AG04450 (cell line): Measurements from ENCODE around the gene SNAPC4. TPM values are rescaled to one million over a fixed set of nuclear protein-coding genes. Genes with fewer than 3 reads are reported as not detected.

Experiments used
- CTCF ChIA-PET: fragments of 300-600, 350-600 bp; formaldehyde crosslinking; extraction: SDS; loops from one replicate; lab custom pipeline; 2022; ENCODE audit warnings: antibody characterized with exemption, inconsistent platforms; lab: Charles Lee
- POLR2A ChIA-PET: fragments of 350-600 bp; formaldehyde crosslinking; extraction: SDS; loops from one replicate; lab custom pipeline; 2021; ENCODE audit warnings: antibody characterized with exemption, inconsistent platforms; lab: Yijun Ruan, JAX
- DNase-seq: peaks from one replicate; pipeline ENCODE4 v3.0.0-alpha.2; 2011; ENCODE audit warnings: low read depth, low spot score
- H3K27ac ChIP-seq: one replicate; pipeline ENCODE4 v1.5.1; 2012; ENCODE audit warnings: low read depth, low read length, control low read depth
- H3K27me3 ChIP-seq: one replicate; pipeline ENCODE4 v1.6.0; 2012; ENCODE audit warnings: low read length; ENCODE audit not compliant: control insufficient read depth, insufficient read depth
- H3K4me3 ChIP-seq: 2 replicates; pipeline ENCODE4 v1.5.1; 2011; ENCODE audit warnings: mild to moderate bottlenecking, low read depth, low read length, control low read depth
- H3K9me3 ChIP-seq: 2 replicates; pipeline ENCODE4 v1.5.1; 2012; ENCODE audit warnings: low read length; ENCODE audit not compliant: control insufficient read depth, insufficient read depth
- polyA plus RNA-seq: library from polyadenylated mRNA; depleted of rRNA; stranded (reverse); fragments of >200 nt; gene quantifications from 2 replicates; pipeline ENCODE4 v1.2.3, GENCODE V29; 2011
- TF ChIP-seq, protein P1 (sequence below): IDR thresholded peaks from 2 replicates; pipeline ENCODE4 v1.5.1; 2011; ENCODE audit warnings: low read depth, low read length, control low read depth, inconsistent platforms

Gene SNAPC4
- polyA plus RNA-seq, 1 experiment = 2.2 TPM

DNA sequence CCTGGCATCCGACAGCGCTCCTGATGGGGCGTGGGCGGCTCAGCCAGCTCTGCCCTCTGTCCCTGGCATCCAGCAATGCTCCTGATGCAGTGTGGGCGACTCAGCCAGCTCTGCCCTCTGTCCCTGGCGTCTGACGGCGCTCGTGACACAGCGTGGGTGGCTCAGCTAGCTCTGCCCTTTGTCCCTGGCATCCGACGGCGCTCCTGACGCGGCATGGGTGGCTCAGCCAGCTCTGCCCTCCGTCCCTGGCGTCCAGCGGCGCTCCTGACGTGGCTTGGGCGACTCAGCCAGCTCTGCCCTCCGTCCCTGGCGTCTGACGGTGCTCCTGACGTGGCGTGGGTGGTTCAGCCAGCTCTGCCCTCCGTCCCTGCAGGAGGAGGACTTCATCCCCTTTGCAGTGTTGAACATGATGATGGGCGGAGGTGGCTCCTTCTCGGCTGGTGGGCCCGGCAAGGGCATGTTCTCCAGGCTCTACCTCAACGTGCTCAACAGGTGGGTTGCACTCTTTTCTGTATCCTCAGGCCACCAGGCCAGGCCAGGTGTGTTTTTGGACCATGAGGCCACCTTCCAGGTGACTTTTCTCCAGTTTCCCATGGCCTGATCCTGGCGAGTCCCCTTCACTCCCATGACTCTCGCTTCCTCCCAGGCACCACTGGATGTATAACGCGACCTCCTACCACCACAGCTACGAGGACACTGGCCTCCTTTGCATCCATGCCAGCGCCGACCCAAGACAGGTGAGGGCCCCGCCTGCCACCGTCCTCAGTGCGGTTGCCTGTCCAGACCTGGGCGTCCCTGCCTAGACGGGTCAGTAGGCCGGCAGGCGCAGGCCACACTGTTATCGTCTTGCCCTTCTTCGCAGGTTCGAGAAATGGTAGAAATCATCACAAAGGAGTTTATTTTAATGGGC is 18.5 kb upstream of the SNAPC4 start:
- no peak overlapping the region for H3K27ac ChIP-seq
- ChIA-PET POLR2A (interaction anchor here (1.0 kb wide), 1 partner anchor 8 kb away, joined by 7 read pairs; no protein-coding TSS in a partner anchor), CTCF (no interaction called here)
- DNase-seq = no peak
- TF ChIP-seq, protein P1, sequence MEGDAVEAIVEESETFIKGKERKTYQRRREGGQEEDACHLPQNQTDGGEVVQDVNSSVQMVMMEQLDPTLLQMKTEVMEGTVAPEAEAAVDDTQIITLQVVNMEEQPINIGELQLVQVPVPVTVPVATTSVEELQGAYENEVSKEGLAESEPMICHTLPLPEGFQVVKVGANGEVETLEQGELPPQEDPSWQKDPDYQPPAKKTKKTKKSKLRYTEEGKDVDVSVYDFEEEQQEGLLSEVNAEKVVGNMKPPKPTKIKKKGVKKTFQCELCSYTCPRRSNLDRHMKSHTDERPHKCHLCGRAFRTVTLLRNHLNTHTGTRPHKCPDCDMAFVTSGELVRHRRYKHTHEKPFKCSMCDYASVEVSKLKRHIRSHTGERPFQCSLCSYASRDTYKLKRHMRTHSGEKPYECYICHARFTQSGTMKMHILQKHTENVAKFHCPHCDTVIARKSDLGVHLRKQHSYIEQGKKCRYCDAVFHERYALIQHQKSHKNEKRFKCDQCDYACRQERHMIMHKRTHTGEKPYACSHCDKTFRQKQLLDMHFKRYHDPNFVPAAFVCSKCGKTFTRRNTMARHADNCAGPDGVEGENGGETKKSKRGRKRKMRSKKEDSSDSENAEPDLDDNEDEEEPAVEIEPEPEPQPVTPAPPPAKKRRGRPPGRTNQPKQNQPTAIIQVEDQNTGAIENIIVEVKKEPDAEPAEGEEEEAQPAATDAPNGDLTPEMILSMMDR = no peak
- no peak overlapping the region for H3K4me3 ChIP-seq
- no peaks in the 10 kb centered on the region; the same call in 1 of the 2 replicates for H3K9me3 ChIP-seq
- no peaks in the 10 kb centered on the region for H3K27me3 ChIP-seq

DNA sequence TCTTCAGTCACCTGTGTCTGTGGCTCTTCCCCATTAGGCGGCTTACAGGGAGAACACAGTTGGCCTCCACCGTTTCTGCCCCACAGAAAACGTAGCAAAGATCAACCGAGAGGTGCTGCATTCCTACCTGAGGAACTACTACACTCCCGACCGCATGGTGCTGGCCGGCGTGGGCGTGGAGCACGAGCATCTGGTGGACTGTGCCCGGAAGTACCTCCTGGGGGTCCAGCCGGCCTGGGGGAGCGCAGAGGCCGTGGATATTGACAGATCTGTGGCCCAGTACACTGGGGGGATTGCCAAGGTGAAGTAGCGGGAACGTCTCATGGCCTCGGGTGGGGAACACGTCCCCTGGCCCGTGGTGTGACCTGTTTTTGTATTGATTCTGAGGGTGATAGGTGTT is 16.9 kb upstream of the SNAPC4 start:
- Histone ChIP-seq H3K9me3 (no peaks in the 10 kb centered on the region; the same call in 1 of the 2 replicates), H3K27ac (no peak overlapping the region), H3K27me3 (no peaks in the 10 kb centered on the region), H3K4me3 (no peak overlapping the region)
- DNase-seq = no peak
- TF ChIP-seq, protein P1 = no peak
- ChIA-PET CTCF (no interaction called here), POLR2A (no interaction called here)

DNA sequence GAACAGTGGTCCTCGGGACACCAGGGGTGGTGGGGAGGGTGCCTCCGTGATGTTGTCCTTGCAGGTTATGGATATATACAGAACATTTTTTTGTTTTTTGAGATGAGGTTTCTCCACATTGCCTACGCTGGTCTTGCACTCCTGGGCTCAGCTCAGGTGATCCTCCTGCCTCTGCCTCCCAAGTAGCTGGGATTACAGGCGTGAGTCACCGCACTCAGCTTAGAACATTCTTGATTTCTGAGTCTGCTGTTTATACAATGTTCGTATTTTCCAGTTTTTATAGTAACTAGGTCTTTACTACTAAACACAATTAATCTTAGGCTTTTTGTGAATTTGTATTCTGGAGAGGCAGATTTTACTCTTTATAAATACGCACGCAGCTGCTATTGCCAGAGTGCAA is 16.5 kb upstream of the SNAPC4 start:
- ChIA-PET POLR2A (no interaction called here), CTCF (no interaction called here)
- no peak for DNase-seq
- Histone ChIP-seq H3K27me3 (no peaks in the 10 kb centered on the region), H3K27ac (no peak overlapping the region), H3K4me3 (no peak overlapping the region), H3K9me3 (no peaks in the 10 kb centered on the region; the same call in 1 of the 2 replicates)
- TF ChIP-seq, protein P1 = no peak

DNA sequence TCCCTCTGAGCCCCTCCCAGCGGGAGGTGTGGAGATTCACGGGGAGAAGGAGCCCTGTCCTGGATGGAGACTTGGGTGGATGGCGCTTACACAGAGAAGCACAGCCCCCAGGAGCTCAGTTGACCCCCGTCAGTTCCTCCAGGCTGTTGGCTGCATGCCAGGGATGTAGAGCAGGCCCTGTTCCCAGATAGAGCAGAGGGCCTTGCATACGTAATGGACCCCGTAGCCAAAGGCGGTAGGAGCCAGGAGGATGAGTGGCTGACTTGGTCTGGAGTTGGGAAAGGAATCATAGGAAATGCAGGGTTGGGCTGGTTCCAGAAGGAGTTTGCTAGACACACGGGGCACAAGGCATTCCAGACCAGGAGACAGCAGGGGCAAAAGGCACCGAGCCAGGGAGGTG is 13.0 kb upstream of the SNAPC4 start:
- Histone ChIP-seq H3K4me3 (no peak overlapping the region), H3K27me3 (no peaks in the 10 kb centered on the region), H3K27ac (no peak overlapping the region), H3K9me3 (peaks cover 4% of the 10 kb centered on the region; the same call in 1 of the 2 replicates)
- no peak for DNase-seq
- TF ChIP-seq, protein P1 = no peak
- POLR2A ChIA-PET = no interaction called here
- CTCF ChIA-PET = no interaction called here

DNA sequence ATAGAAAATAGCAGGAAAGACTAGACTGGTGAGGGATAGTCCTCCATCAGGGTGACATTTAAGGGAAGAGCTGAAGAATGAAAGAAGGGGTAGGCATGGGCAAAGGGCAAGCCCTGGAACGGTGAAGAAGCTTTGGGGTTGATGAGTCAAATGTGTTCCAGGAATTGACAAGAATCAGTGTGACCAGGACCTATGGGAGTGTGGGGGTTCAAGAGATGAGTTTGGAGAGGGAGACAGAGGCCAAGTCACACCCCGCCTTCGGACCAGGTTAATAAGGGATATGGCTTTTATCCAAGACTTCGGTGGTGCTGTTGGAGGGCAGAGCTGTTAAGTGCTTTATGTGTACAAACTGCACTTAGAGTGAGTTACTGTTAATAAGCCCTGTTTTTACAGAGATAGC is 11.4 kb upstream of the SNAPC4 start:
- Histone ChIP-seq H3K27ac (no peak overlapping the region), H3K4me3 (peak overlapping the region; percentile 95), H3K27me3 (no peaks in the 10 kb centered on the region), H3K9me3 (peaks cover 4% of the 10 kb centered on the region; the same call in 1 of the 2 replicates)
- ChIA-PET POLR2A (no interaction called here), CTCF (no interaction called here)
- TF ChIP-seq, protein P1 = no peak
- no peak for DNase-seq
